HG03045 (cell line): Measurements from ENCODE around the gene MYZAP.

Source experiments
- ATAC-seq: cut with Tn5 transposase; IDR thresholded peaks from one replicate; pipeline ENCODE4 v1.9.1; 2021; ENCODE audit warnings: mild to moderate bottlenecking, moderate library complexity; ENCODE audit not compliant: unreplicated experiment

MYZAP gene

GRCh38 chr15:57655809-57656208, 64.1 kb downstream of the MYZAP start:
- ATAC-seq: no peak

GRCh38 chr15:57656434-57656833, 64.7 kb downstream of the MYZAP start:
- no peak for ATAC-seq

GRCh38 chr15:57657619-57658018, 65.9 kb downstream of the MYZAP start:
- ATAC-seq: no peak

- no peak for ATAC-seq
Observed at GRCh38 chr15:57662091-57662744, 70.5 kb downstream of the MYZAP start.

- no peak for ATAC-seq
Observed at GRCh38 chr15:57662802-57663201, 71.1 kb downstream of the MYZAP start.

- ATAC-seq: no peak
Observed at GRCh38 chr15:57663262-57663661, 71.6 kb downstream of the MYZAP start.

GRCh38 chr15:57665194-57665593, 73.5 kb downstream of the MYZAP start:
- no peak for ATAC-seq

GRCh38 chr15:57665939-57666338, 74.2 kb downstream of the MYZAP start:
- ATAC-seq: no peak

- ATAC-seq: no peak
Observed at GRCh38 chr15:57667171-57667849, 75.6 kb downstream of the MYZAP start.

GRCh38 chr15:57668016-57668415, 76.3 kb downstream of the MYZAP start:
- no peak for ATAC-seq

GRCh38 chr15:57671636-57672035, 79.9 kb downstream of the MYZAP start:
- ATAC-seq: no peak

- no peak for ATAC-seq
Observed at GRCh38 chr15:57675481-57676181, 83.9 kb downstream of the MYZAP start.

GRCh38 chr15:57676585-57676984, 84.9 kb downstream of the MYZAP start:
- ATAC-seq: no peak

GRCh38 chr15:57677204-57677603, 85.5 kb downstream of the MYZAP start:
- ATAC-seq: no peak

GRCh38 chr15:57680021-57680420, 88.3 kb downstream of the MYZAP start:
- no peak for ATAC-seq

- no peak for ATAC-seq
Observed at GRCh38 chr15:57681011-57681410, 89.3 kb downstream of the MYZAP start.

GRCh38 chr15:57683481-57683880, 91.8 kb downstream of the MYZAP start:
- no peak for ATAC-seq

GRCh38 chr15:57684491-57685151, 92.9 kb downstream of the MYZAP start:
- ATAC-seq: no peak

- ATAC-seq: no peak
Observed at GRCh38 chr15:57685306-57686095, 93.8 kb downstream of the MYZAP start.

- ATAC-seq: no peak
Observed at GRCh38 chr15:57686657-57687056, 95.0 kb downstream of the MYZAP start.
